ENCODE data around the gene FXYD6.
"Not testable (repeated sequence)": the region's sequence is repeated elsewhere in the genome, so short reads cannot be mapped to it uniquely, and the experiment has no call there.

The FXYD6 gene

GRCh38 chr11:117816151-117816741 lies 60.2 kb downstream of the FXYD6 start:
- DNase-seq (ENCODE audit: low read depth) = no peak

GRCh38 chr11:117815262-117815803 lies 61.1 kb downstream of the FXYD6 start:
- DNase-seq (ENCODE audit: low read depth) = no peak

DNA sequence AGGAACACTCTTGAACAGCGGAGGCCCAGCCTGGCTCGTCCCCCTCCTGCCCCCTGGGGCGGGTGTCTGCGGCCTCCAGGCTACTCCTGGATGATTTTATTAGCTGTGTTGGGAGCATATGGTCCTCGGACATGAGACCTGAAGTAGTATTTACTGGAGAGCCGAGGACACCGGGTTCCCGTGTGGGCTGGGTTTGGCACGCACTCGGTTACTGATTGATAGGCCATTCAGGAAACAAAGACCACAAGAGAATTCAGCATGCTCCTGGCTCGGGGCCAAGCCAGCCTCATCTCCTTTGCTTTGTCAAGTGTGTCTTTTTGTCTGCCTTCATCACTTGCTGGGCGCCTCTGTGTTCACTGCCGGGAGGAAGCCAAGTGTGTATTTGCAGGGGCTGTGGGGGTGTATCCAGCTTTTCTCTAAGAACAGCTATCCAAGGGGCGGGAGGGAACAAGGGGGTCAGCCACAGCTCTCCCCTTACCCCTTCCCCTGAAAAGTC lies 61.6 kb downstream of the FXYD6 start:
- no peak for DNase-seq (ENCODE audit: low read depth)

GRCh38 chr11:117814204-117814765 lies 62.2 kb downstream of the FXYD6 start:
- DNase-seq (ENCODE audit: low read depth) = no peak

DNA sequence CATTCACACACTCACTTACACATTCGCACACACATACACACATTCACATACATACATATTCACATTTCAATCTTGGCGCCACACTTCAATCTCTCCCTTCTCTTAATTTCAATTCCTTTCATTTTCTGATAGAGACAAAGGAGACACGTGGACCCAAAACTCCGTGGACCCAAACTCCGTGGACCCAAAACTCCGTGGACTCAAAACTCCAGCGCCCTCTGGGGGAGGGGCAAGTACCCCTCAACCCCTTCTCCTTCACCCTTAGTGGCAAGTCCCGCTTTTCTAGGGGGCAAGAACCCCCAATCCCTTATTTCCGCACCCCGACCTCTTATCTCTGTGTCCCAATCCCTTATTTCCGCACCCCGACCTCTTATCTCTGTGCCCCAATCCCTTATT lies 66.4 kb downstream of the FXYD6 start:
- DNase-seq (ENCODE audit: low read depth) = not testable (repeated sequence)

DNA sequence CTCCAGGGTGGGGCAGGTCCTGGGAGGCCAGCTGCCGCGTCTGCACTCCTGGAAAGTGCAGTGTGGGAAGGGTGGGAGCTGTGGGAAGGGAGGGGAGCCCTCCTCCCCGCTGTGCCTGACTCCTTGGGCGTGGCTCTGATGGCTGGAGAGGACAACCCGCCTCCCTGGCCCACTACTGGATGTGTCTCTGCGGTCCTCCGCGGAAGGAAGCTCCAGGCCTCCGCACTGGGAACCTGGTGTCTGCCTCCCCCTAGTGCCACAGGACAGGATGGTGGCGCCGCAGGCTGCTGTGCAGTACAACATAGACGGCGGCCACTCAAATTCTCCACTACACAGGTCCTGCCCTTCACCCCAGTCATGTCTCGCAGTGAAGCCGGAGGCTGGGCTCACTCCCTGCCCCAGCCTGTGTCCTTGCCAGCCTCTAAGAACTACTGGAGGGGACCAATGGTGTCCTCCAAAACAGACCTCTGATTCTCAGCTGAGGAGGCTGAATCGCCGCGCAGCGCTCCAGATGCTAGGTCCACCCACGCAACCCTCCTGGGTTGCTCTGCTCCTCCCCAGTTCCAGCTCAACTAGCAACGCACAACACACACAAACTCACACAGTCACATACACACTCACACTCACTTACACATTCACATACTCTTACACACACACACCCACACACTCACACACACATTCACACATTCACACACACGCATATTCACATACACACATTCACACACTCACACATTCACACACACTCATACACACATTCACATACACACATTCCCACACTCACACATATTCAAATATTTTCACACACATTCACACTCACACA lies 67.0 kb downstream of the FXYD6 start:
- DNase-seq (ENCODE audit: low read depth) = no peak

GRCh38 chr11:117808784-117809183 lies 67.7 kb downstream of the FXYD6 start:
- DNase-seq (ENCODE audit: low read depth) = no peak

DNA sequence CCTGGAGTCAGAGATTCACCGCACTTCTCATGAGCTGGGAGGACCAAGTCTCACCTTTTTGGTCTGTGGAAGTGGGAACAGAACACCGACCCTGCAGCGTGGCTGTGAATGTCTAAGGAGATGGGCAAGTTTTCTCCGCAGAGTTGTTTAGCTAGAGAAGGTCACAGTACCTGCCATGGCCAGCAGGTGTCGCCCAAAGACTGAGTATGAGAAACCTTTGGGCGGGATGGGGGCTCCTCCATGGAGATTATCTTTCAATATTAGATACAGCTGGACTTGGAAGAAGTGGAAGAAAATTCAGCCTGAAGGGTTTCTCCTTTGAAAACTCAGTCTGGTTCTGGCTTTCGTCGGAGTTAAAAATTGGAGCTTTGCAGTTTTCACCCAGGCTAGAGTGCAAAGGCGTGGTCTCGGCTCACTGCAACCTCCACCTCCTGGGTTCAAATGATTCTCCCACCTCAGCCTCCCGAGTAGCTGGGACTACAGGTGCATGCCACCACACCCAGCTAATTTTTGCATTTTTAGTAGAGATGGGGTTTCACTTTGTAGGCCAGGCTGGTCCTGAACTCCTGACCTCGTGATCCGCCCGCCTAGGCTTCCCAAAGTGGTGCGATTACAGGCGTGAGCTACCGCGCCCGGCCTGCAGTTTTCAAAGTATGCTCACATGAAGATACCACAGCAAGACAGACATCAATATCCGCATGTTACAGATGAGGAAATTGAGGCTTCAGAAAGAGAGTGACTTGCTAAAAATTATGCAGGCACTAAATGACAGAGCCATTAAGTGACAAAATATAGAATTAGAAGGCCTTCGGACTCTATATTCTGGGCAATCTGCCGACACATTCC lies 68.8 kb downstream of the FXYD6 start:
- DNase-seq (ENCODE audit: low read depth) = no peak

DNA sequence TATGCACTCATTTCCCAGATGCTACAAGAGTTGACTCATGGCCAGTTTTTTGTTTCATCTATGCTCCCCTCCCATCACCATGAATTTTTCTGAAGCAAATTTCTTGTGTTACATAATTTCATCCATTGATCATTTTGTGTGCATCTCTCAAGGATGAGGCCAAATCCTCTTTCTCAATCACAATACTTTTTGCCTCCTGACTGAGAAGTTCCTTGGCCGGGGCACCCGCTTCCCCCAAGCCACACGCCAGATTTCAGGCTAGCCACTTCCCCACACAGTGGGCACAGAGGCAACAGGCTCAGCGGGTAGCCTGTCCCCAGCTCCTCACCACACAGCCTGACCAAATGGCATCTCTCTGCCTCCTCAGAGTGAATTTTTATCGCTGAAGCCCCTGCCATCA lies 69.6 kb downstream of the FXYD6 start:
- no peak for DNase-seq (ENCODE audit: low read depth)

GRCh38 chr11:117805045-117805444 lies 71.4 kb downstream of the FXYD6 start:
- DNase-seq (ENCODE audit: low read depth) = no peak

GRCh38 chr11:117803896-117804295 lies 72.6 kb downstream of the FXYD6 start:
- no peak for DNase-seq (ENCODE audit: low read depth)

DNA sequence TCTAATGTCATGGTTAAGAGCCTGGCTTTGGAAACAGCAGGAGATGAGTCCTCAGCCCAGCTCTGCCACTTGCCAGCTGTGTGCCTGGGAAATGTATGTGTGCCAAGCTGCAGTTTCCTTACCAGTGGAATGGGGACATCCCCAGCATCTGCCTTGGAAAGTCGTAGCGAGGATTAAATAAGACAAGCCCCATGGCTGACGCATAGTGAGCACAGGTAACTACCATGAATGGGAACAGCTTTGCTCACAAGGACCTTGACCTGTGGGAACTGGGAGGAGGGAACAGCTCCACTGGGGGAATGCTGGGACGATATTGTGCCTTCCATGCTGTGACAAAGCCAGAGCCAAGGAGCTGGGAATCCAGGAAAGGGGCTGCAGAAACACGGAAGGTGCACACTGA lies 76.8 kb downstream of the FXYD6 start:
- no peak for DNase-seq (ENCODE audit: low read depth)

DNA sequence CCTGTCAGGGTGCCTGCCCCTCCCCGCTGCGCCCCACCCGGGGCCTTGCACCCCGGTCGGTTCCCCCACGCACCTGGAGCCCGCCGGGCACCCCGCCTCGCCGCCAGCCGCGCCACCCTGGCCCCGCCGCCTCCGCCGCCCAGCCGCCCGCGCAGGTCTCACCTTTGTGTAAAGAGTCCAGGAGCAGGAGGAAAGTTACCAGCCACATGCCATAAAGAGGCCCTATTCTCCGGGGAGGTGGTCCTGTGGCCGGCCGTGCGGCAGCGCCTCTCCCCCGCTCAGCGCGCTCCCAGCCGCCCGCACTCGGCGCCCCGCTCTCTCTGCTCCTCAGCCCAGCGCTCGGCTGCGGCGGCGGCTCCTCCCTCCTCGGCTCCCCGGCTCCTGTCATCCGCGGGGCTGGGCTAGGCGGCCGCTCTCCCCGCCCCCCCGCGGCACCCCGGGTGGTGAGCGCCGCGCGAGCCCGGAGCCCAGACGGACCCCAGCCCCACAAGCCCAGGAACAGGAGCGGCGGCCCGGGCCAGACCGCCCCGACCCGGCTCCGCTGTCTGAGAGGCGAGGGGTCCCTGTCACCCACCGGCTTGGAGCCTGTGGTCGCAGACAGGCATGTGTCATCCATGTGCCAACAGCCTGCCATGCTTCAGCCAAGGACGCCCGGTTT lies 79.5 kb downstream of the FXYD6 start, which contains the start of gene DSCAML1:
TSS of gene DSCAML1 (minus strand) at position 345 of the 658 bp plus-strand sequence. CDS start at position 208, 137 bp downstream.
- DNase-seq (ENCODE audit: low read depth) = no peak

GRCh38 chr11:117796456-117796871 lies 80.0 kb downstream of the FXYD6 start:
- DNase-seq (ENCODE audit: low read depth) = no peak

DNA sequence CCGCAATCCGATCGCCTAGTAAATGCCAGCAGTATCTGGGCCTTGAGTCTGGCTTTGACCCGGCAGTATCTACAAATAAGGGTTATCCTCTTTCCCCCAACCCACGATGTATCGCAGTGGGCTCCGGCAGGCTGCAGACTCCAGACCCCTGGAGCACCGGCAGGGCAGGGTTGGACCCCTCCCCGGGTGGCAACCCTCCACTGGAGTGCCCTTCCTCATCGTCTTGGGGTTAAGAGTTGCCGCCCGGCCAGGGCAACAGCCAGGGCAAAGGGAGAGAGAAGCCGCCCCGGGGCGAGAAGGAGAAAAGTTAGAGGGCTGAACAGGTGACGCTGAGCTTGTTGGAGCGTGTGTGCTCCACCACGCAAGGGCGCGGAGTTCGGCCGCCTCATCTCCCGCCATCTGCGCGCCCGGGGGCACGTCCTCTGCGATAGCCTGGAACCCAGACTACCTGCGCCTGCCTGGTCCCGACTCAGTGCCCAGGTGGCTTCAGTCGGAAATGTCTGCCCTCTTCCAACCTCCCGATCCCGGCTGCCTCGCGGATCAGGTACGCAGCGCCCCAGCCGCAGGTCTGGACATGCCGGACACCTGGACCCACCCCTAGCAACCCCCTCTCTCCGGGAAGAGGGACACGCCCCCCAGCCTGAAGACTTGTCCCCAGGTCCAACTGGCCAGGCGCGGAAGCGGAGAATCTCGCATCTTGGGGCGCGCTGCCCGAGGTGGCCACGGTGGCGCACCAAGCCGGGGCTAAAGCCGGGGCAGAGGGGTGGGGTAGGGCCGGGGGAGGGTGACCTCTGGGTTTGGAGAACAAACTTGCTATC lies 80.6 kb downstream of the FXYD6 start:
- DNase-seq (ENCODE audit: low read depth) = no peak

GRCh38 chr11:117794772-117795629 lies 81.5 kb downstream of the FXYD6 start:
- no peak for DNase-seq (ENCODE audit: low read depth)

DNA sequence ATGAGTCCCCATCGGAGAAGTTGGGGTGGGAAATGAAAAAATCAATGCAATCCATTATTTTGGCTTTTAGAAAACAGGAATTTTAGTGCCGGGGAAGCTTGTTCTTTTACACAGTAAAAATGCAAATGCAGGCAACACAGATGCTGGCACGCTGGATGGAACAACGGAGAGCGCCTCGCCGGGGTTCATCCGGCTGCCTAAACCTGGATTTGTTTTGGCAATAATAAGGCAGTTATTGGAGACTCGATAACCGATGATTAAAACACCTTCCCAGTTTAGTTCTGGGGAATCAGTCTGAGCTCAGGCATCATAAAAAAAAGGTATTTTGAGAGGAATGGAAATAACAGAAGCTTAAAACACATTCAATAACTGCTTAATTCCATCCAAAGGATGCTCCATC lies 82.3 kb downstream of the FXYD6 start:
- DNase-seq (ENCODE audit: low read depth) = no peak

DNA sequence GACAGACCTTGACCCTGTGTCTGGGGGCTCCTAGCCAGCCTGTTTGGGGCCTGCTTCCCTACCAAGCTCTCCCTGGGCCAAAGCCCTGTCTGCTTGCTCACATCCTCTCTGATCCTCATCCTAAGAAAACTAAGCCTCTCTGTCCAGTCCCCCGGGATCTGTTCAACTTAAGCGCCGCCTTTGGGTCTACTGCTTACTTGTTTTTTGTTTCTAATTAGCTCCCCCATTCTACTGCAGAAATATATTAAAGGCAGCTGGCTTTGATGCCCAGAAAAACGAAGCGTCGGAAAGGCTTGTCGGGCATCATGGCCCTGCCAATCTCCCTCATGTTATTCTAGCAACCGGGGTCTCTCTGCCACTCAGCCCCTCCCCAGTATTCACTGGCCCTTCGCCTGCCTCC lies 82.9 kb downstream of the FXYD6 start:
- no peak for DNase-seq (ENCODE audit: low read depth)

DNA sequence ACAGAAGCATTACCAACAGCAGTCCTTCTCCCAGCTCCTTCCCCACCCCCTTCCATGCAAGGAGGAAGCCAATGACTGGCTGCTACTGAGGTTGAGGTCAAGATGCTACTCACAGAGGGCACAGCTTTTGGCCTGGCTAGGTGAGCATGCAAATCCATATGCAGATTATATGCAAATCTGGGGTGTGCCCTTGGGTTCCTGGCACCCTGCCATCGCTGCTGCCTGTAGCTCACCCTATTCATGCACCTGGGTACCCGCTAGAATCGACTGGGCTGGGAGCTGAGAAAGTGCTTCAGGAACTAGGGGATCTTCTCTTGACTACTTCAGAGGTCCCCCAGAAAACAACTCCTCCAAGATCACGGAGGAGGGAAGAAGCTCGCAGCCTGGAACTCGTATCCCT lies 83.5 kb downstream of the FXYD6 start:
- DNase-seq (ENCODE audit: low read depth) = no peak

GRCh38 chr11:117792241-117792640 lies 84.2 kb downstream of the FXYD6 start:
- DNase-seq (ENCODE audit: low read depth) = no peak
